ENCODE data around the gene SCYGR7. TPM values are rescaled to one million over a fixed set of nuclear protein-coding genes. Genes with fewer than 3 reads are reported as not detected.

The SCYGR7 gene
- total and polyA plus RNA-seq, 9 donors, result not detected

- Histone ChIP-seq H3K27ac (no peak overlapping the region), H3K36me3 (no peaks in the 10 kb centered on the region)
- intact Hi-C loops (cut with DNase I), result no loop called here
Measured at GRCh38 chr2:227772197-227772661, 44.1 kb downstream of the SCYGR7 start.

GRCh38 chr2:227772932-227773331 lies 44.8 kb downstream of the SCYGR7 start:
- intact Hi-C loops (cut with DNase I), result no loop called here
- H3K36me3 ChIP-seq, result no peaks in the 10 kb centered on the region
- no peak overlapping the region for H3K4me3 ChIP-seq
- H3K27me3 ChIP-seq, result no peaks in the 10 kb centered on the region
- WGBS, 3 donors, result 36 to 48% (median 48%) methylated on average over 2 of the region's 2 CpGs
- no peak overlapping the region for H3K27ac ChIP-seq
- no peaks in the 10 kb centered on the region for H3K9me3 ChIP-seq
- DNase-seq, result no peak
- no peak for TF ChIP-seq POLR2A (IDR thresholded peaks at IDR 0.05)
- no peaks in the 10 kb centered on the region for H3K4me1 ChIP-seq (ENCODE audit: insufficient read depth)

More at GRCh38 chr2:227772197-227772661, 44.1 kb downstream of the SCYGR7 start:
- H3K9me3 ChIP-seq, result no peaks in the 10 kb centered on the region
- no peaks in the 10 kb centered on the region for H3K4me1 ChIP-seq (ENCODE audit: insufficient read depth)
- no peak for DNase-seq
- H3K4me3 ChIP-seq, result no peak overlapping the region
- no peaks in the 10 kb centered on the region for H3K27me3 ChIP-seq
- no peak for TF ChIP-seq POLR2A (IDR thresholded peaks at IDR 0.05)
- TF ChIP-seq CTCF (IDR thresholded peaks at IDR 0.05), result no peak
- no peak for TF ChIP-seq EP300 (IDR thresholded peaks at IDR 0.05)
- WGBS, 3 donors, result 76 to 79% (median 77%) methylated on average over 5 of the region's 5 CpGs

DNA sequence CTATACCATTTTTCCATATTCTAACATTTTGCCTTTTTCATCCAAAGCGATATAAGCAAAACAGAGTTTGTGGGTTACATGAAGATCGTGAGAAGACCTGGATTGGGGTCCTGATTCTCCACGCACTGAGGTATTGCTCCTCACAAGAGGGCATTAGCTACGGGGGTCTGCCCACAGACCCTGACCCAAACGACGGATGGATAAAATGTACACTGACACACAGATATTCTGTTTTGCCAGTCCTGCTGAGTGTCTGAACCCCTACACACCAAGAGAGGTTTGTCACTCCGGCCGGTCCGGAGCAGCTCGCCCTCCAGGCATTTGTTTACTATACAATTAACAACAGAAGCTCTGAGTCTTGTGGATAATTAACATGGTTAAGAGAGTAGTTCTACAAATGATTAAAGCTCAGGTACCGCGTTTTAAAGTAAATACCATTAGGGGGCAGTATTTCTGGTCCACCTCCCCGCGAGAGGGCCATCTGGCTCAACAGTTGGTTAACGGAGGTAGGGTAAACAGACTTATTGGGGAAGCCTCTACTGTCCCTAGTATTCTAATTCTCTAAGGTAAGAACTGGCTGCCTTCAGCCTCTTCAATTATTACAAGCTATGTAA lies 46.0 kb downstream of the SCYGR7 start:
- TF ChIP-seq EP300 (IDR thresholded peaks at IDR 0.05) (no peak), POLR2A (IDR thresholded peaks at IDR 0.05) (no peak)
- H3K27me3 ChIP-seq, result no peaks in the 10 kb centered on the region
- WGBS, 3 donors, result 54 to 58% (median 58%) methylated on average over 15 of the region's 15 CpGs
- intact Hi-C loops (cut with DNase I), result no loop called here
- no peak overlapping the region for H3K4me3 ChIP-seq
- no peaks in the 10 kb centered on the region for H3K4me1 ChIP-seq (ENCODE audit: insufficient read depth)
- H3K9me3 ChIP-seq, result no peaks in the 10 kb centered on the region
- no peaks in the 10 kb centered on the region for H3K36me3 ChIP-seq
- DNase-seq, result no peak
- no peak overlapping the region for H3K27ac ChIP-seq

DNA sequence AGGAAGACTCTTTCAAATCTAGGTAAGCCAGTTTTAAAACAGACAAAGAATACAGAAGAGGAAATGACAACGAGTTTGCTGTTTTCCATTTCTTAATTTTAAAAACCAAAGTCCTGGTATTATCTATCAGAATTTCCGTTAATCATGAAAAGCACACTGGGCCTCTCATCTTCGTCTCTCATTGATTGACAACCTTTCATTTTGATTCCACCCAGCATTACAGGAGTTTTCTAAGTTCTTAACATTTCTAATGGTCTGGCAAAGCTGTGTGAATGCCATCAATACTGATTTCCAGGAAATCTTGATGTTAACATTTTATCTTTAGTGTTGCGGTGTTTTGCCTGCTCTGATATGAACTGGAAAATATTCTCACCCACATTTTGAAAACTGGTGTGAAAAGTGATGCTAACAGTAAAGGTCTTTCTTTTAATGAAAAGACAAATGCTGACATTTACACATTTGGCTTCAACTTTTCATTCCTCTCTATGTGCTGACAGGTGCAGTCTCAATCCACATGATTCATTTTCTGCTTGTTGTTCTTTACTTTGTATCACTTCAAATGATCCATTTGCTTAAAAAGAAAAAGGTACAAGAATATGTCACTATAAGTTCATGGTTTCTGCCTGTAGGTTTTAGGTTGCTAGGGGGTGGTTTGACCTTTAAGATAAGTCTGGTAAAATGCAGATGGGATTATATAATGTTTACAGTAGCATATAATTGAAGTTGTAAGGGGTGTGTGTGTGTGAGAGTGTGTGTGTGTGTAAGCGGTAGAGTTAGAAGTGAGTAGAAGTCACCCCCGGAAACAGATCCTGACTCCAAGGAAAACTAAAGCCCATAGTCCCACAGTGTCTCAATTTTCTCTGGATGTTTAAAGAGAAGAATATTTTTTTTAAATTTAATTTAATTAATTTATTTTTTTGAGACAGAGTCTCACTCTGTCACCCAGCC lies 47.0 kb downstream of the SCYGR7 start:
- TF ChIP-seq POLR2A (IDR thresholded peaks at IDR 0.05), result no peak
- no peak for TF ChIP-seq CTCF (IDR thresholded peaks at IDR 0.05)
- TF ChIP-seq EP300 (IDR thresholded peaks at IDR 0.05), result no peak
- DNase-seq, result no peak
- 83 to 87% (median 86%) methylated on average over 6 of the region's 6 CpGs for WGBS, 3 donors
- no peaks in the 10 kb centered on the region for H3K9me3 ChIP-seq
- H3K27ac ChIP-seq, result no peak overlapping the region
- no peaks in the 10 kb centered on the region for H3K4me1 ChIP-seq (ENCODE audit: insufficient read depth)
- intact Hi-C loops (cut with DNase I), result loop anchor here in 1 of 4 donors (5.0 kb wide), 1 partner anchor 303 kb away; the partner anchor contains the start of gene AGFG1
- no peak overlapping the region for H3K4me3 ChIP-seq
- H3K36me3 ChIP-seq, result no peaks in the 10 kb centered on the region
- H3K27me3 ChIP-seq, result no peaks in the 10 kb centered on the region

Small RNAs within 50 kb of the gene (small RNA-seq; reads per million reads assigned to genes)
- gene RNA5SP121 (not detected), gene SNRPGP8 (not detected)

Other genes starting within 250 kb of the SCYGR7 start
- not detected for gene SCYGR2, start 129.4 kb upstream of the SCYGR7 start, total RNA-seq
- not detected for gene SCYGR2, start 129.4 kb upstream of the SCYGR7 start, polyA plus RNA-seq
- not detected for gene SCYGR3, start 113.5 kb upstream of the SCYGR7 start, total RNA-seq
- gene SCYGR3, start 113.5 kb upstream of the SCYGR7 start, polyA plus RNA-seq, result not detected
- not detected for gene SCYGR4, start 110.8 kb upstream of the SCYGR7 start, total RNA-seq
- not detected for gene SCYGR4, start 110.8 kb upstream of the SCYGR7 start, polyA plus RNA-seq
- gene SCYGR5, start 61.5 kb upstream of the SCYGR7 start, total RNA-seq, result not detected
- gene SCYGR5, start 61.5 kb upstream of the SCYGR7 start, polyA plus RNA-seq, result not detected
- 1 to 10 TPM; 1.3 to 5.6 (median 2.8) TPM for gene SLC19A3, start 10.3 kb upstream of the SCYGR7 start, total RNA-seq
- 1 to 10 TPM in 1 of 2 donors, under 1 TPM in 1; 0.73 to 2.9 TPM for gene SLC19A3, start 10.3 kb upstream of the SCYGR7 start, polyA plus RNA-seq
- gene SCYGR6, start 3.6 kb upstream of the SCYGR7 start, total RNA-seq, result not detected
- not detected for gene SCYGR6, start 3.6 kb upstream of the SCYGR7 start, polyA plus RNA-seq
- gene SCYGR8, start 17.6 kb downstream of the SCYGR7 start, total RNA-seq, result not detected
- not detected for gene SCYGR8, start 17.6 kb downstream of the SCYGR7 start, polyA plus RNA-seq
- 1 to 10 TPM in 1 of 7 donors, under 1 TPM in 1, not detected in 5; 0.43 to 6.4 TPM for gene CCL20, start 85.5 kb downstream of the SCYGR7 start, total RNA-seq
- 1 to 10 TPM in 1 of 2 donors, under 1 TPM in 1; 0.65 to 4.9 TPM for gene CCL20, start 85.5 kb downstream of the SCYGR7 start, polyA plus RNA-seq
- gene DAW1, start 143.3 kb downstream of the SCYGR7 start, total RNA-seq, result 1 to 10 TPM in 1 of 7 donors, under 1 TPM in 4, not detected in 2; 0.60 to 4.6 (median 0.69) TPM
- gene DAW1, start 143.3 kb downstream of the SCYGR7 start, polyA plus RNA-seq, result under 1 TPM; 0.11 to 0.17 TPM